ENCODE measurements around the gene PRAMEF1. TPM values are rescaled to one million over a fixed set of nuclear protein-coding genes. Genes with fewer than 3 reads are reported as not detected.

Gene PRAMEF1
- total and polyA plus RNA-seq, 9 donors = not detected

- Histone ChIP-seq H3K27me3 (ENCODE audit: control insufficient read depth, insufficient read depth, low read length) (no peaks in the 10 kb centered on the region), H3K4me1 (ENCODE audit: control insufficient read depth, insufficient read depth, low read length) (no peaks in the 10 kb centered on the region), H3K9me3 (replicated peaks; ENCODE audit: control insufficient read depth, low read depth, low read length) (no peaks in the 10 kb centered on the region), H3K4me3 (ENCODE audit: low read length) (no peak overlapping the region), H3K36me3 (ENCODE audit: control insufficient read depth, insufficient read depth, low read length) (no peaks in the 10 kb centered on the region), H3K27ac (ENCODE audit: low read length) (no peak overlapping the region)
- DNase-seq = no peak
- 91% methylated on average over 4 of the region's 5 CpGs for WGBS (ENCODE audit: insufficient coverage)
Observed at GRCh38 chr1:12761781-12762180, 29.4 kb upstream of the PRAMEF1 start.

DNA sequence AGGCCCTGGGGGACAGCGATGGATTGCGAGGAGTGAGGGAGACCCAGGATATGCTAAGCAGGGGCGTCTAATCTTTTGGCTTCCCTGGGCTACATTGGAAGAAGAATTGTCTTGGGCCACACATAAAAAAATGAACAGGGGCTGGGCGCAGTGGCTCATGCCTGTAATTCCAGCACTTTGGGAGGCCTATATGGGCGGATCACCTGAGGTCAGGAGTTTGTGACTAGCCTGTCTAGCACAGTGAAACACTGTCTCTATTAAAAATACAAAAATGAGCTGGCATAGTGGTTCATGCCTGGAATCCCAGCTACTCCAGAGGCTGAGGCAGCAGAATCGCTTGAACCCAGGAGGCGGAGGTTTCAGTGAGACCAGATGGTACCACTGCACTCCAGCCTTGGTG, 28.4 kb upstream of the PRAMEF1 start:
- Histone ChIP-seq H3K4me3 (ENCODE audit: low read length) (no peak overlapping the region), H3K4me1 (ENCODE audit: control insufficient read depth, insufficient read depth, low read length) (no peaks in the 10 kb centered on the region)
- WGBS (ENCODE audit: insufficient coverage) = 79% methylated on average over 6 of the region's 7 CpGs

DNA sequence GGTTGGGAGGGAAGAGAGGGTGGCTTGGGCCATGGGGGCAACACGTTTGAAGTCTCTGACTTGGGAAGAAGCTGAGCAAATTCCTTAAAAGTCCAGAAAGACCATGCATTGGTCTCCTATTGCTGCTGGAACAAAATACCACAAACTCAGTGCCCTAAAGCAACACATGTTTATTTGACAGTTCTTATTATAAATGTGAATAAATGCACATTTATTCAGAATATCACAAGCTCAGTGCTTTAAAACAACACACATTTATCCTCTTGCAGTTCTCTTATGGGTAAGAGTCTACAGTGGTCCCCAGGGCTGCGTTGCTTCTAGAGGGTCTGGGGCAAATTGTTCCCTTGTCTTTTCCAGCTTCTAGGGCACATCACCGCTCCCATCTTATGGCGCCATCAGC, 27.7 kb upstream of the PRAMEF1 start:
- no peaks in the 10 kb centered on the region for H3K9me3 ChIP-seq (replicated peaks; ENCODE audit: control insufficient read depth, low read depth, low read length)
- no peak overlapping the region for H3K27ac ChIP-seq (ENCODE audit: low read length)
- WGBS (ENCODE audit: insufficient coverage) = 83% methylated on average over 3 of the region's 4 CpGs
- H3K36me3 ChIP-seq (ENCODE audit: control insufficient read depth, insufficient read depth, low read length) = no peaks in the 10 kb centered on the region
- no peak for DNase-seq
- no peaks in the 10 kb centered on the region for H3K4me1 ChIP-seq (ENCODE audit: control insufficient read depth, insufficient read depth, low read length)
- H3K4me3 ChIP-seq (ENCODE audit: low read length) = no peak overlapping the region
- H3K27me3 ChIP-seq (ENCODE audit: control insufficient read depth, insufficient read depth, low read length) = peaks cover 1% of the 10 kb centered on the region

More for the DNA sequence above, 28.4 kb upstream of the PRAMEF1 start:
- DNase-seq = no peak
- Histone ChIP-seq H3K9me3 (replicated peaks; ENCODE audit: control insufficient read depth, low read depth, low read length) (no peaks in the 10 kb centered on the region), H3K27ac (ENCODE audit: low read length) (no peak overlapping the region), H3K27me3 (ENCODE audit: control insufficient read depth, insufficient read depth, low read length) (no peaks in the 10 kb centered on the region), H3K36me3 (ENCODE audit: control insufficient read depth, insufficient read depth, low read length) (no peaks in the 10 kb centered on the region)

DNA sequence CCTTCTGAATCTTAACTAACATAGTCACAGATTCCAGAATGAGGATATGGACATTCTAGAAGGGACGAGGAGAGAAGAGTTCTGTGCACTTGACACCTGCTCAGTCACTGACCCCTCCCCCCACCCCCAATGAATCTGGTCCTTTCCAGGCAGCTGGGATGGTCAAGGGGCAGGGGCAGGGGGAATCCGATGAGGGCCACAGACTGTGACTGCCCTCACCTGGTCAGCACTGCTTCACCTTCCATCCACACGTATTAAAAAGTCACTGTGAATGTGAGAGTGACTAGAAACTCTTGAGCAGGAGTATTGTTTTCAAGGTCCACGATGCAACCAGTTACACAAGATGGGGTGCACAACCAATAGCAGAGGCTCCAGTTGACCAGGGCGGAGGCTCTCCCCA, 27.2 kb upstream of the PRAMEF1 start:
- Histone ChIP-seq H3K4me3 (ENCODE audit: low read length) (no peak overlapping the region), H3K9me3 (replicated peaks; ENCODE audit: control insufficient read depth, low read depth, low read length) (no peaks in the 10 kb centered on the region), H3K27ac (ENCODE audit: low read length) (no peak overlapping the region), H3K4me1 (ENCODE audit: control insufficient read depth, insufficient read depth, low read length) (no peaks in the 10 kb centered on the region), H3K36me3 (ENCODE audit: control insufficient read depth, insufficient read depth, low read length) (no peaks in the 10 kb centered on the region), H3K27me3 (ENCODE audit: control insufficient read depth, insufficient read depth, low read length) (peaks cover 3% of the 10 kb centered on the region)
- DNase-seq = no peak
- WGBS (ENCODE audit: insufficient coverage) = 69% methylated on average over 2 of the region's 5 CpGs

- no peaks in the 10 kb centered on the region for H3K9me3 ChIP-seq (replicated peaks; ENCODE audit: control insufficient read depth, low read depth, low read length)
- no peak overlapping the region for H3K27ac ChIP-seq (ENCODE audit: low read length)
- no peaks in the 10 kb centered on the region for H3K4me1 ChIP-seq (ENCODE audit: control insufficient read depth, insufficient read depth, low read length)
- H3K36me3 ChIP-seq (ENCODE audit: control insufficient read depth, insufficient read depth, low read length) = no peaks in the 10 kb centered on the region
- H3K4me3 ChIP-seq (ENCODE audit: low read length) = no peak overlapping the region
- no peak for DNase-seq
- no CpG with 5 or more reads among the region's 2 CpGs for WGBS (ENCODE audit: insufficient coverage)
- H3K27me3 ChIP-seq (ENCODE audit: control insufficient read depth, insufficient read depth, low read length) = peaks cover 3% of the 10 kb centered on the region
Observed at GRCh38 chr1:12769031-12769430, 22.2 kb upstream of the PRAMEF1 start.

DNA sequence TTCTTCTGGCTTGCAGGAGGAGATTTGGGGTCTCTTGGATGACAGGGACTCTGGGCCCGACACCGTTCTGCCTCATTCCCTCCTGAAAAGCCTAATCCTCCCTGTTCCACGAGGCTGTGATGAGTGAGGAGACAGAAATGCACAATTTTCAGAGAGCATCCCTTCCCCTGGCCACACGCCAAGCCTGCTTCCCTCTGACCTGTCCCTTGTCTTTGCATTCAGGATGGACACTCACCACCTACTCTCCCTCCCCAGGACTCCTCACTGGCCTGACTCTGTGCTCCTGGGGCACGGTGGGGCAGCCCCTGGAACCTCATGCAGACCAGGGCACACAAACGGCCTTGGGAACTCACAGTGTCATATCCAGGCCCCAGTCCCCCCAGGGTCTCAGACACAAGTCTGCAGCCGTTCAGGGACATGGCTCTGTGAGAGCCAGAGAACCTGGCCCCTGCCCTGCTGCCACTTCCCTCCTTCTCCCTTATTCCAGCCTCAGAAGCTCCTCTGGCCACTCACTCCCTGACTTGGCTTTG, 21.2 kb upstream of the PRAMEF1 start:
- WGBS (ENCODE audit: insufficient coverage) = 30% methylated on average over 4 of the region's 7 CpGs
- H3K4me3 ChIP-seq (ENCODE audit: low read length) = no peak overlapping the region
- DNase-seq = no peak
- H3K9me3 ChIP-seq (replicated peaks; ENCODE audit: control insufficient read depth, low read depth, low read length) = no peaks in the 10 kb centered on the region
- H3K4me1 ChIP-seq (ENCODE audit: control insufficient read depth, insufficient read depth, low read length) = no peaks in the 10 kb centered on the region
- H3K27ac ChIP-seq (ENCODE audit: low read length) = no peak overlapping the region
- peaks cover 3% of the 10 kb centered on the region for H3K27me3 ChIP-seq (ENCODE audit: control insufficient read depth, insufficient read depth, low read length)
- H3K36me3 ChIP-seq (ENCODE audit: control insufficient read depth, insufficient read depth, low read length) = no peaks in the 10 kb centered on the region

- H3K27ac ChIP-seq (ENCODE audit: low read length) = no peak overlapping the region
- H3K27me3 ChIP-seq (ENCODE audit: control insufficient read depth, insufficient read depth, low read length) = peaks cover 3% of the 10 kb centered on the region
- DNase-seq = no peak
- no peak overlapping the region for H3K4me3 ChIP-seq (ENCODE audit: low read length)
- no peaks in the 10 kb centered on the region for H3K9me3 ChIP-seq (replicated peaks; ENCODE audit: control insufficient read depth, low read depth, low read length)
- H3K36me3 ChIP-seq (ENCODE audit: control insufficient read depth, insufficient read depth, low read length) = no peaks in the 10 kb centered on the region
- WGBS (ENCODE audit: insufficient coverage) = 100% methylated on average over 1 of the region's 2 CpGs
- H3K4me1 ChIP-seq (ENCODE audit: control insufficient read depth, insufficient read depth, low read length) = no peaks in the 10 kb centered on the region
Observed at GRCh38 chr1:12770620-12771019, 20.6 kb upstream of the PRAMEF1 start.

GRCh38 chr1:12771186-12771585, 20.0 kb upstream of the PRAMEF1 start:
- Histone ChIP-seq H3K27ac (ENCODE audit: low read length) (no peak overlapping the region), H3K36me3 (ENCODE audit: control insufficient read depth, insufficient read depth, low read length) (no peaks in the 10 kb centered on the region), H3K4me3 (ENCODE audit: low read length) (no peak overlapping the region), H3K4me1 (ENCODE audit: control insufficient read depth, insufficient read depth, low read length) (no peaks in the 10 kb centered on the region), H3K27me3 (ENCODE audit: control insufficient read depth, insufficient read depth, low read length) (peaks cover 3% of the 10 kb centered on the region), H3K9me3 (replicated peaks; ENCODE audit: control insufficient read depth, low read depth, low read length) (no peaks in the 10 kb centered on the region)
- DNase-seq = no peak
- 78% methylated on average over 5 of the region's 5 CpGs for WGBS (ENCODE audit: insufficient coverage)

DNA sequence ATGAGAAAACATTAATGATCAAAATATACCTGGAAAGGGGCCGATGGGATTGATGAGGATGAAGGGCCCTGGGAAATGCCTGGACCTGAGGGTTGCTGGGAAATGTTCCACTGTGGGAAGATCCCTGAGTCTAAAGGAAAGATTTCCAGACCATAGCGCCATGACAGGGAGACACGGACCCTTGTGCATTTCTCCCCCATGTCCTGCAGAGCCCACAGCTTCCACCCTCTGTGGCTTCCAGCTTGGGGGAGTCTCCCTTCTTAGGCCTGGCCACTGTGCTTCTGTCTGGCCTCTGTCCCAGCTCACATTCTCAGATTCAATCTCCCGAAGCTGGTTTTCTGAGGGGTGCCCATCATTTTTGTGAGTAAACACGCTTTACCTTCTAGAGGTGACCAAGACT, 18.7 kb upstream of the PRAMEF1 start:
- no peaks in the 10 kb centered on the region for H3K9me3 ChIP-seq (replicated peaks; ENCODE audit: control insufficient read depth, low read depth, low read length)
- 88% methylated on average over 4 of the region's 5 CpGs for WGBS (ENCODE audit: insufficient coverage)
- H3K4me3 ChIP-seq (ENCODE audit: low read length) = no peak overlapping the region
- no peaks in the 10 kb centered on the region for H3K36me3 ChIP-seq (ENCODE audit: control insufficient read depth, insufficient read depth, low read length)
- DNase-seq = no peak
- H3K4me1 ChIP-seq (ENCODE audit: control insufficient read depth, insufficient read depth, low read length) = no peaks in the 10 kb centered on the region
- H3K27ac ChIP-seq (ENCODE audit: low read length) = no peak overlapping the region
- peaks cover 3% of the 10 kb centered on the region for H3K27me3 ChIP-seq (ENCODE audit: control insufficient read depth, insufficient read depth, low read length)

- WGBS (ENCODE audit: insufficient coverage) = 86% methylated on average over 3 of the region's 5 CpGs
- H3K27me3 ChIP-seq (ENCODE audit: control insufficient read depth, insufficient read depth, low read length) = peaks cover 2% of the 10 kb centered on the region
- no peak within 1 kb of the TSS for H3K27ac ChIP-seq (ENCODE audit: low read length)
- H3K4me1 ChIP-seq (ENCODE audit: control insufficient read depth, insufficient read depth, low read length) = no peaks in the 10 kb centered on the region
- no peaks in the 10 kb centered on the region for H3K36me3 ChIP-seq (ENCODE audit: control insufficient read depth, insufficient read depth, low read length)
- no peaks in the 10 kb centered on the region for H3K9me3 ChIP-seq (replicated peaks; ENCODE audit: control insufficient read depth, low read depth, low read length)
- no peak for DNase-seq
- no peak within 1 kb of the TSS for H3K4me3 ChIP-seq (ENCODE audit: low read length)
Observed at GRCh38 chr1:12773438-12773837, 17.8 kb upstream of the PRAMEF1 start, which contains the start of gene PRAMEF12. Gene PRAMEF12, plus strand, starts transcription at chr1:12773738. Its CDS starts 1,130 bp downstream, at chr1:12774868.

- H3K36me3 ChIP-seq (ENCODE audit: control insufficient read depth, insufficient read depth, low read length) = no peaks in the 10 kb centered on the region
- no peaks in the 10 kb centered on the region for H3K9me3 ChIP-seq (replicated peaks; ENCODE audit: control insufficient read depth, low read depth, low read length)
- H3K4me1 ChIP-seq (ENCODE audit: control insufficient read depth, insufficient read depth, low read length) = no peaks in the 10 kb centered on the region
- 88% methylated on average over 4 of the region's 5 CpGs for WGBS (ENCODE audit: insufficient coverage)
- no peak overlapping the region for H3K4me3 ChIP-seq (ENCODE audit: low read length)
- no peaks in the 10 kb centered on the region for H3K27me3 ChIP-seq (ENCODE audit: control insufficient read depth, insufficient read depth, low read length)
- DNase-seq = no peak
- H3K27ac ChIP-seq (ENCODE audit: low read length) = no peak overlapping the region
Observed at GRCh38 chr1:12774801-12775345, 16.3 kb upstream of the PRAMEF1 start.
